NOMO-1 treated with DMSO at 0.1 percent for 48 hours (cell line): ENCODE results near the gene HARBI1.
"Not testable (repeated sequence)": the region's sequence is repeated elsewhere in the genome, so short reads cannot be mapped to it uniquely, and the experiment has no call there.

Experiments
- DNase-seq: peaks from one replicate; lab custom pipeline; 2025; ENCODE audit not compliant: unreplicated experiment; lab: John Stamatoyannopoulos, UW

HARBI1 gene

DNA sequence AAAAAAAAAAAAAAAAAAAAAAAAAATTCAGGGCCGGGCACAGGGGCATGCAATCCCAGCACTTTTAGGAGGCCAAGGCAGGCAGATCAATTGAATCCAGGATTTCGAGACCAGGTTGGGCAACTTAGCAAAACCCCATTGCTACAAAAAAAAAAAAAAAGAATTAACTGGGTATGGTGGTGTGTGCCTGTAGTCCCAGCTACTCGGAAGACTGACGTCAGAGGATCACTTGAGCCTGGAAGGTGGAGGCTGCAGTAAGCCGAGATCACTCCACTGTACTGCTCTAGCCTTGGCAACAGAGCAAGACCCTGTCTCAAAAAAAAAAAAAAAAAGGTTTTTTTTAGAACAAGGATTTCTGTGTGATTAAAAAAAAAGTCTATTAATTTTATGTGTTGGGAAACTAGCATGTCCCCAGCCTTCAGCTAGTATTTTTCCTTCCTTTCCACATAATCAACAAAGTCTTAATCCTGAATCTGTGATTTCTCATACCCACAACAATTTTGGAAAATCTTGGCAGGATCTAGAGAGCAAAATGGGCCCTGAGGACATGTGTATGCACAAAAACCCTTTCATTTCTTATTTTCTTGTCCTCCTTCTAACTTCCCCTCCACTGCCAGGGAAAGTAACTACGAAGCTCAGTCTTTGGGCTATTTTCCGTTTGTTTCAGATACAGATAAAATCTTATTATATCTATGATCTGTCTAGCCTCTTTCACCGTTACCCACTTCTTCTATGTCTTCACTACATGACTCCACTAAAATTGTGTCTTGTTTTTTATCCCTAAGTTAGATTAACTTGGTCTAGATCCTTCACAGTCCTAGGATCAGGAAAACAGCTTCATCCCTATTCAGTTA is 17.5 kb downstream of the HARBI1 start:
- no peak for DNase-seq

DNA sequence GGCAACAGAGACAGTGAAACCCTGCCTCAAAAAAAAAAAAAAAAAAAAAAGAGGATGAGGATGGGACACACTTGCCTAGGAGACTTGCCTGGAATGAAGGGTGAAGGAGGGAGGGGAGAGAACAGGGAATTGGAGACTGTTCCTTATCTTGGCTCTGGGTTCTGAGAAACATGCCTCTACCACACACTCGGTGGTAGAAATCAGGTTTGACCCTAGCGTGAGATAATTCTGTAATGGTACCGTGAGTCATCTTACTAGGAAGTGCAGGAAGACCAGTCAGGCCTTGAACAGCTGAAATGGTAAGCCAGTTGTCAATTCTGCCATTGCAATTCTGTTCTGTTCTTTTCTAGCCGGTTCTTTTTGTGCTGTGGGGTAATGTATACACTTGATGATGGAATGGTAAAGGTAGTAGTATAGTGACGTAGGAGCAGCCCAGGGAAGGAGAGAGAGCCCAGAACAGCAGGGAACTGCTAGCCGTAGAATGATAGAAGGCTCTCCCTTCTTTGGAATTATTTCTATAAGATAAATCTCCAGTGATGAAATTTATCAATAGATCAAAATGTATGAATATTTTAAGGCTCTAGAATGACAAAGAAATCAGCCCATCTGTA is 19.3 kb downstream of the HARBI1 start:
- DNase-seq: no peak

DNA sequence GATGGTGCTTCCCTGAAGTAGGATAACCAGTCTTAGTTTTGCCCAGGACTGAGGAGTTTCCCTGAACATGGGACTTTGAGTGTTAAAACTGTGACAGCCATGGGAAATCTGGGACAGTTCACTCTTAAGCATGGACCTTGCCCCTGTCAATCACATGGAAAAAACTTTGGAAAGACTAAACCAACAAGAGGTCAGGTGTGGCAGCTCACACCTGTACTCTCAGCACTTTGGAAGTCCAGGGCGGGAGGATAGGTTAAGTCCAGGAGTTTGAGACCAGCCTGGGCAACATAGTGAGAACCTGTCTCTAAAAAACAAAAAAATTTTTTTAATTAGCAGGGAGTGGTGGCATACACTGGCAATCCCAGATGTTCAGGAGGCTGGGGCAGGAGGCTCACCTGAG is 19.9 kb downstream of the HARBI1 start:
- DNase-seq: no peak

DNA sequence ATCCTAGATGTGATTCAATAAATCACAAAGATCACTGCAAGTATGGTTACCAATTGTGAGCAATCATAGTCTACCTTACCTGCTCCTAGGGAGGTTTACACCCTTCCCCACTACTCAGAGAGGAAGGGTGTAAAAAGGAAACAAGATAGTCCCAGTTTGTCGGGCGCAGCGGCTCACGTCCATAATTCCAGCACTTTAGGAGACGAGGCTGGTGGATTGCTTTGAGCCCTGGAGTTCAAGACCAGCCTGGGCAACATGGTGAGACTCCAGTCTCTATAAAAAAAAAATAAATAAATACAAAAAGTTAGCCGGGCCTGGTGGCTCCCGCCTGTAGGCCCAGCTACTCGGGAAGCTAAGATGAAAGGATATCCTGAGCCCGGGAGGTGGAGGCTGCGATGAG is 22.2 kb downstream of the HARBI1 start:
- no peak for DNase-seq

DNA sequence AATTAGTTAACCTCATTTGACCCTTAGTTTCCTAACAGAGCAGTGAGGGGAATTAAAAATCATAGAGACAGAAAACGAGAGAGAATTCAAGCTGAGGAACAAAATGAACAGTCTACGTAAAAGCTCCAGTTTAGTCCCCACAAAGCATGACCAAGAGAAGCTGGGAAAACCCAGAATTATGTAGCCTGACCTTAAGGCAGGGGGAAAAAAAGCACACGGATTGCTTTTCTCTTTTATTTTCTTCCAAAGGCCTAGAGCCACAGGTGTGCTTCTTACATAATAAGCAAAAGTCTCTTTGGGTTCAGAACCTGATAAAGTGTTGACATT is 22.7 kb downstream of the HARBI1 start:
- DNase-seq: no peak

DNA sequence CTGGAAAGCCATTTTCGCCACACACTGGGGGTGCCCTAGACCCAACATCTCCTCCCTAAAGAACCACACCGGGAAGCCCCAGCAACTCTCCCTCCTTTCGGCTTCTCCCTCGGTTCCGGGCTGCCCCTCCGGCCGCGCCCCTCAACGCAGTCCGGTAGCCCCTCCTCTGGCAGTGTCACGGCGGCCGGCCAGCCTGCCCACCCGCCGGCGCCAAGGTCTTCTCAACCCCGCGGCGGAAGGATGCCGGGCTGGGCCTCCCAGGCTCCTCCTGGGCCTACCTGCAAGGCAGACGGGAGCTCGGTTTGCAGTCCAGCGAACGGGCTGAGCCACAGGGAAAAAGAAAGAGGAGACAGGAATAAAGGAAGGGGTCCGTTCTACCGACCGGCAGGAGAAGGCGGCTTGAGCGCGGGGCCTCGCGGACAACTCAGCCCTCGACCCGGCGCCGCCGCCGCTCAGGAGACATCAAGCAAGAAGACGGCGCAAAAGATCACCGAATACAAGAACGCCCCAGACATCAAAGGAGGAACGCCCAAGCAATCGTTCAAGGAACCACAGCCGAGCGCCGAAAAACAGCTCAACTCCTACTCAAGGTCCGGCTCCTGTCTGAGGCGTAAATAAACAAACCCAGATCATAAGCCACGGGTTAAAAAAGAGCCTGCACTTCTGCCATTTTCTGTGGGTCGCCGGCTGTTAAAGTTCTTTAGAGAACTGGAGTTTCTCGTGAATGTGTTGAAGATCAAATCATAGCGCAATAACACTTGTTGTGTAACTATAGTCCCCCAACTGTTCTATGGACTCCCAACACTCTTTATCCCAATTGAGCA is 23.3 kb downstream of the HARBI1 start, which contains the start of gene AMBRA1:
AMBRA1 (minus strand) TSS at position 474 of the 824 bp plus-strand sequence. CDS start 45,643 bp downstream, outside the sequence.
- peak; percentile 93 for DNase-seq

DNA sequence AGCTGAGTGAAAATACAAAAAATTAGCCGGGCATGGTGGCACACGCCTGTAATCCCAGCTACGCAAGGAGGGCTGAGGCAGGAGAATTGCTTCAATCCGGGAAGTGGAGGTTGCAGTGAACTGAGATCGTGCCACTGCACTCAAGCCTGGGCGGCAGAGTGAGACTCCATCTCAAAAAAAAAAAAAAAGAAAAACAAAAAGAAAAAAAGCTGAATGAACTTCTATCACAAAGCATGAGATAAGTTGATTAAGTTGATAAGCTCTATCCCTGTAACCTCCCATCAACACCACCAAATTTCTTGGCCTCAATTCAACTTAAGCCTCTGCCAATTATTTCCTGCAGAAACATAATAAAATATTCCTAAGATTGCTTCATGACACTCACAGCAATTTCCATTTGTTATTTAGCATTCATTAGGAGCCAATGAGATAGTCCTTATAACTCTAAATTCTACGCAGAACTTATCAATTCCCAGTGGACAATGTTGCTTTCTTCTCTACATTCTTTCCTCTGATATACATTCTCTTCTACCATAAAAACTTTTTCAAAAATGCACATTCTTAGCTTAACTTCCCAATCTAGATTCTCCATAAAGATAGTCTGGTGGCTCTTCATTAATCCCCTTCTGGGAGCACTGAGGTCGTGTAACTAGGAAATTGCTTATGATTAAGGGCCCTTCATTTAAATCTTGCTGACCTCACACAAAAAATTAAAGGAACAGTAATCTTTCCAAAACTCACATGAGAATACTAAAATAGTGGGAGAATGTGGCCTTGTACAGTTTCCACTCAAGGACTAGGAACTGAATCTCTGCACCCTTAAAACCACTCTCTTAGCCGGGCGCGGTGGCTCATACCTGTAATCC is 26.1 kb downstream of the HARBI1 start:
- no peak for DNase-seq

DNA sequence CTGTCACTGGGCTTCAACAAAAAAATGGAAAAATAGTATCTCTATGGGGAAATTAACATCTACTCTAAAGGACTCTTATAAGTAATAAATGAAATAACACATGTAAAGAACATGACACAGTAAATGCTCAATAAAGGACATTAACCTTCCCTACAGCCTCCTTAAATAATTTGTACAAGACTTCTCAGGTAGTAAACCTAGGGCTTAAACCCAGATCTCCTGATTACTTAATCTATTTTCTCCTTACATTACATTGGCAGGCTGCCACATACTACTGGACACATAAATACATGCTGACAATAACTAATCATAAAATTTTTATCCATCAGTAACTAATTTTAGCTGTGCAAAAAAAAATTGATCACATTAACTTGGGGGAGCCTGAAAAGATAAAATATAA is 28.1 kb downstream of the HARBI1 start:
- DNase-seq: peak; percentile 6

DNA sequence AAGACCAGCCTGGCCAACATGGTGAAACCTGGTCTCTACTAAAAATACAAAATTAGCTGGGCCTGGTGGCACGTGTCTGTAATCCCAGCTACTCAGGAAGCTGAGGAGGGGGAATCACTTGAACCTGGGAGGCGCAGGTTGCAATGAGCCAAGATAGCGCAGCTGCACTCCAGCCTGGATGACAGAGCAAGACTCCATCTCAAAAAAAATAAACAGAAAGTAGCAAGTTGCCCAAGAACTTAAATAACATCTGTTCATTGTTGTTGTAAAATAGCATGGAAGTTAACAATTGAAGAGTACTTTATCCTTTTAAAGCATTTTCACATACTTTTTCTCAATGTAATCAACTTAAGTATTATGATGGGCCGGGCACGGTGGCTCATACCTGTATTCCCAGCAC is 28.9 kb downstream of the HARBI1 start:
- no peak for DNase-seq

DNA sequence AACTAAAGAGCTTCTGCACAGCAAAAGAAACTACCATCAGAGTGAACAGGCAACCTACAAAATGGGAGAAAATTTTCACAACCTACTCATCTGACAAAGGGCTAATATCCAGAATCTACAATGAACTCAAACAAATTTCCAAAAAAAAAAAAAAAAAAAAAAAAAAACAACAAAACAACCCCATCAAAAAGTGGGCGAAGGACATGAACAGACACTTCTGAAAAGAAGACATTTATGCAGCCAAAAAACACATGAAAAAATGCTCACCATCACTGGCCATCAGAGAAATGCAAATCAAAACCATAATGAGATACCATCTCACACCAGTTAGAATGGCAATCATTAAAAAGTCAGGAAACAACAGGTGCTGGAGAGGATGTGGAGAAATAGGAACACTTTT is 33.5 kb downstream of the HARBI1 start:
- DNase-seq: not testable (repeated sequence)

DNA sequence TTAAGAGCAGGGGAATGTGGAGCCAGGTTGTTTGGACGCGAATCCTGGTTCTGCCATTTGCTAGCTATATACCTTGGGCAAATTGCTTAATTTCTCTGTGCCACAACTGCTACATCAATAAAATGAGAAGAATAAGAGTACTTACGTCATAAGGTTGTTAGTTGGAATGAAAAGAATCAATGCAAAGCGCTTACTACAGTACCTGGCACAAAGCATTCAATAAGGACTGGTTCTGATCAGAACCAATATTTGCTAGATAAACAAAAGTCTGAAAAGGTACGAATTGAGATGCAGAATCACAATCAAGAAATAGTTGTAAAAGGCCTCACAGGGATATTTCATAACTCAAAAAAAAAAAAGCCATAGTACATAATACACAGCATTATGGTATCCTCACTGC is 34.4 kb downstream of the HARBI1 start:
- DNase-seq: no peak

DNA sequence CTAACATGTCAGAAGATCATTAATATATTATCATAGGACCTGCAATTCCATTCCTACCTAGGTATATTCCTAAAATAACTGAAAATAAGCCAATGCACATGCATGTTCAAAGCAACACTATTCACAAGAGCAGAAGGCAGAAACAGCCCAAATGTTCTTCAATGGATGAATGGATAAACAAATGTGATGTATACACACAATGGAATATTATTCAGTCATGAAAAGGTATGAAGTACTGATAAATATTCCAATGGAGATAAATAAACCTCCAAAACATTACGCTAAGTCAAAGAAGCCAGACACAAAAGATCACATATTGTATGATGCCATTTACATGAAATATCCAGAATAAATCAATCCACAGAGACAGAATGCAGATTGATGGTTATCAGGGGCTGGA is 40.0 kb downstream of the HARBI1 start:
- no peak for DNase-seq

DNA sequence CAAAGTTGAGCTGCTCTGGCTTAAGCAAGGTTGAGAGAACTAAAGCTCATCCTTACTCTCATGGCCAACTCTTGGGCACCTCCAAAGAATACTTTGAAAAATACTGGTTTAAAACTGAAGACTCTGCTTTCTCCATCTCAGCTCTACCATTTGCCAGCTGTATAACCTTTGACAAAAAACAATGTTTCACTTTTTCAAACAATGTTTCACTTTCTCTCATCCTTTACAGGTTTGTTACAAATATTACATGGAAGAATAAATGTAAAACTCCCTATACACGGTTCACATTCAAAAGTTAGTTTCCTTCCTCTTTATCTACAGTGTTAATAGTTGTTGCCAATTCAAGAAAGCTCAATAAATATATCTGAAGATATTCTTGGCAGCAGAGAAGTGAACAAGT is 42.4 kb downstream of the HARBI1 start:
- DNase-seq: no peak

DNA sequence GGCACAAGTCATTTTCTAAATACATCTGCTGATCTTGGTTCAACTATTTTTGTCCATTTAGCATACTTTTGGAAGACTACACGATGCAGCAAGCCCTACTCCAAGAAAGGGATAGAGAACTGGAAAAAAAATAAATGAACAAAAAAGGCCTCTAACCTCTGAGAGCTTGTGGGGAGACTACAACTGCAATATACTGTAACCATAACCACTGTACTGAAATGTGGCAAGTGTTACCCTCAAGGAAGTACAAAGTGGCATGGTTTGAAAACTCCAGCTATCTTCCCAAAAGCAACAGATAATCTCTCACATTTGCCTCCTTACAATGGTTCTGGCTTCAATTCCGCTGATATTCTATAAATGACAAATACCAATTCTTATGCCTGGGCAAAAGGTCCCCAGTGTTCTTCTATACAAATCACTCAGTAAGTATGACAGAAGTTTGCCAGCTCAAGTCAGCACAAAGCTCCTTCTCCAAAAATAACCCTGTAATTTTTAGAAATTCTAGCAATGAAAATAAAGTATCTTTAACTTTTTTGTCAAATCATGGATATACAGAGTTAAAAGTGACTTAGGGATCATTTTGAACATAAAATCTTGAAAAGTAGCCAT is 46.1 kb downstream of the HARBI1 start:
- DNase-seq: no peak

DNA sequence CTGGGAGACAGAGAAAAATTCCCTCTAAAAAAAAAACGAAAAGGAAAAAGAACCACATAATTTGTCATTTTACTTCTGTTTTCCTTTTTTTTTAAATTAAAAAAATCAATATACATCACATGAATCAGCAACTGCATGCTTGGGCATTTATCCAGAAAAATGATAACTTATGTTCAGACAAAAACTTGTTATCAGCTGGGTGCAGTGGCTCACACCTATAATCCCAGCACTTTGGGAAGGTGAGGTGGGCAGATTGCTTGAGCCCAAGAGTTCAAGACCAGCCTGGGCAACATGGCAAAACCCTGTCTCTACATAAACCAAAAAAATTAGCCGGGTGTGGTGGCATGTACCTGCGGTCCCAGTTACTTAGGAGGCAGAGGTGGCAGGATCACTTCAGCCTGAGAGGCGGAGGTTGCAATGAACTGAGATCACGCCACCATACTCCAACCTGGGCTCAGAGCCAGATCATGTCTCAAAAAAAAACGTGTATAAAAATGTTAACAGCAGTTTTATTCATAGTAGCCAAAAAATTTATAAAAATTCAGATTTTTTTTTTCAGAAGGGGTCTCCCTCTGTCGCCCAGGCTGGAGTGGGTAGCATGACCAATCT is 51.7 kb downstream of the HARBI1 start:
- DNase-seq: no peak

DNA sequence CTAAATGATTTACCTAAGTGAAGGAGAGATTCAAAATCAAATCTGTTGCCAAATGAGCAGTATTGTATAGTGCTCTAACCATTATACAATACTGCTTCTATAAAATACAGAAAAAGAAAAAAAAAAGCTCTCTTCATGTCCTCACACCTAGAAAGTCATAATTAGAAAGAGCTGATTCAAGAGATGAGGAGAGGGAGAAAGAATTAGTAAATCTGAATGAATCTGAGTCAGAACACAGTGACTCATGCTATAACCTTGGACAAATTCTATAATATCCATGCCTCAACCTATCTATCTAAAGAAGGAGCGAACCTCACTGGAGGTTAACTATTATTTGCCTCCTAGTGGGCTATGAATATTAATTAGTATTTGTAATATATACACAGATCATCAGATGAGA is 52.6 kb downstream of the HARBI1 start:
- DNase-seq: no peak

DNA sequence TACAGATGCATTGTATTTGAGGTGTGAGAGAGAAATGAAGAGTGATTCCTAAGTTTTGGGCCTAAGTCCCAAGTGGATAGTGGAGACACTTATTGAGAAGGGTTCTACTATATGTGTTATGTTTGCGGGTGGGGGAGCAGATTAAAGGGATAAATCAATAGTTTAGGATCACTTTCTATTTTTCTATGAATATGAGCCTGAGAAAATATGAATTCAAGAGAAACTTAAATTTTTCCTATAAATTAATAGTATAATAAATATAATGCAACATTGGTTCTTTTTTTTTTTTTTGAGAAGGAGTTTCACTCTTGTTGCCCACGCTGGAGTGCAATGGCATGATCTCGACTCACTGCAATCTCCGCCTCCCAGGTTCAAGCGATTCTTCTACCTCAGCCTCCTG is 54.5 kb downstream of the HARBI1 start:
- DNase-seq: no peak

DNA sequence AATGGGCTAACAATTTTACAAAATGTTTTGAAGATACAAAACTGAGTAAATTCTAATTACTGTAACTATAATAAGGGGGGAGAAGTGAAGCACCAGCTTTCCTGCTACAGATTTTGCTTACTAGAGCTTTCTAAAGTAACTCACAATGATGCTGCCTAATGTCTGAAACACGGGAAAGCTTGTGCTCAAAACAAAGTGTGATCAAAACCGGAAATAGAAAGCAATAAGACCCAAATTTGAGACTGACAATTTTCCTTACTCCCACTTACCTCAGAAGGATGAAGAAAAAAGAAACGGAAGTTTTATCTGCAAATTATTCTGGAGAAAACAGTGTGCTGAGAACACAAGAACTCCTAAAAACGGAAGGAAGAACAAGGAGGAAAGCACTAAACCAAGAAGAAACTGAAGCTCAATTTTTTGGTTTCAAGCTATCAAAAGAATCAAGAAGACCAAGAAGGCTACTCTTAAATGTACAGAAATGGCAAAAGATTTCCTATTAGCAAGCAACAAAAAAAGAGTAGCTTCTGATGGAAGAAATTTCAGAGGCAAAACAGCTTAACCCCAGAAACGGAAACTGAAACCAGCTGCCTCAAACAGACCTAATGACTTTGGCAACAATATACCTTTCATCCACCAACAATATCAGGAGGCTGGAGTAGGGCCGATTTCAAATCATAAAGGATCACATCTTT is 56.6 kb downstream of the HARBI1 start:
- peak; percentile 24 for DNase-seq

DNA sequence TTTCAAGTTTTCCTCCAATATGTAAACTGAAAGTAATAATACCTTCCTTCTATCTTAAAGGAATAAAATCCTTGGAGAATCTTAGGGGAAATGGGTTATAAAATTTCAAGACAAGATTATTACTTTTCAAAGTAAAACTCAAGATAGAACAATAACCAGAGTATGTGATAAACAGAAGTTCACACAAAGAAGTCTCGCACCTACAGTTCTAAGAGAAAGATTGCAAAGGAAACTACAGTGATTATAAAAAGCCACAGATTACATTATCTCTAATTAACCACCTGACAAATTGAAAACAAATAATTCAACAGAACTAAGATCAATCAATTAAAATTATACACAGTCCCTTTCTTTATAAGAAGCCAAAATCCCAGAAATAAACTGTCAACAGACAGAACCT is 57.2 kb downstream of the HARBI1 start:
- DNase-seq: no peak
